CD1c-positive myeloid dendritic cell (primary cell): Measurements from ENCODE around the gene AOPEP.

ENCODE experiments used
- DNase-seq: peaks from one replicate; pipeline ENCODE4 v3.0.0-alpha.2; 2016; ENCODE audit errors: extremely low spot score

AOPEP gene

DNA sequence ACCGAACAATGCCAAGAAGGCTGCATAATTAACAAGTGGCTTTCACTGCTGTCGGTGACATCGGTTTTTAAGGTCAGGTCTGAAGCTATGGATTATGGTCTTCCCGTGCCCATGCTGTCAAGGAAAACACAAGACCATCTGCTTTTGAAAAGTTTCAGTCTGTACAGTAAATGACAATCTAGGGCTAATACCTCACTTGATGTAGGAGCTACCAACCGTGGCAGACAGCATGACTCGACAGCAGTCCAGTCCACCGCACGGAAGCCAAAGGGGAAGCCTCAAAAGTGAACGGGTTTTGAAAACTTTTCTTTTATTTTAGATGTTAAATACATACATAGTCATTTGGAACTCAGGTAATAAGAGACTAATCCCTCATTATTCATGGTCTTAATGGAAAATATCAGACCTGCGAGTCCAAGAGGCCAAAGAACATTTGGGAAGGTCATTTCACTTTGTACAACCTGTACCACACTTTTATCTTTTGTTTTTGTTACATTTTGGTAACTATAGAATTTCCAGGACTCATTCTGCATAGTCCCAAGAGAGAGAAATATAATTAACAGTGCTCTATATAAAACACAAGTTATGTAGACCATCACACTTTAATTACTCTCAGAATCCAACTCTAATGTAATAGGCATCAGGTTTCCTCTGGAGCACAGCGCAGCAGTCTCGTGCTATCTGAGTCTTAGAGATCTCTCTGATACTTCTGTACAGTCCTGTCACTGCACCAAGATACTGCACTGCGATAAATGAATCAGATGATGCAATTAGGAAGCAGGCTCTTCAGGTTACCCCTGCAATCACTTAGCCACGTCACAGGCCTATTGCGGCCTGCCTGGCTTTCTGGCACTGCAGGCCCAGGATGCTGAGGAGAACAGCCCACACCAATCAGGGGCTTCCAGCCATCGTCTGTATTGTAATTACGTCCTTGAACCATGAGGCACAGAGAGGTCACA lies 406.1 kb downstream of the AOPEP start:
- no peak for DNase-seq

DNA sequence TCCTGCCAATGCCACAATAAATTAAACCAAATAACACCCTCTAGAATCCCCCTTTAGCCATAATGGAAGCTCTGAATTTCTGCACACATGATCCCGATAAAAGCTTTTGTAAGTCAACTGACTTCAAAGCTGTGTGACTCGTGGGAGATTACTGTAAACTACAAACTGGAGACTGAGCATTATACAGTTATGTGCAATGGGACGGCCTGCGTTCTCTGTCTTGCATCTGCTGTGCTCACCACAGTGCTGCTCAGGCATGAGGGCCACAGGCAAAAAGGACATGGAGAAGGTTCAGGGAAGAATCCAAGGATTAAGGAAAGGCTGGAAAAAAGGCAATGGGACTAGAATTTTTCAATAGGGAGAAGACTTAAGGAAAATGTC lies 406.8 kb downstream of the AOPEP start:
- no peak for DNase-seq

DNA sequence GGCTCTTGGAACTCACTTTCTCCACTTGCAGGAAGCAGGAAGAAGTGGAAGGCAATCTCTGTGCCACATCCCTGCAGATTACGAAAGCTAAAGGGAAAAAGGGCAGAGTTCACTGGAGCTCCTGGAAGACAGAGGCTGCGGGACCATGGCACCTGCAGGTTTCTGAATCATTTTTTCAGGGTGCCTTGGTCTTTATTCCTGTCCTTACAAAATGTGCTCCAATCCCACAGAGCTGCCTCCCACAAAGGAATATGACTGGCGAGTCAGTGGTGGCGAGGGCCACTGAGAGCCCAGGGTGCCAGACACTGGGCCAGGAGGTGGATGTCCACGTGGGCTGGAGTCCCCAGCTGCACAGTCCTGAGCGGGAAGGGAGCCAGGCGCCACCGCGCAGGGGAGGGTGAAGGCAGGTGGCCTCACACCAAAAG lies 408.0 kb downstream of the AOPEP start:
- DNase-seq, result no peak

DNA sequence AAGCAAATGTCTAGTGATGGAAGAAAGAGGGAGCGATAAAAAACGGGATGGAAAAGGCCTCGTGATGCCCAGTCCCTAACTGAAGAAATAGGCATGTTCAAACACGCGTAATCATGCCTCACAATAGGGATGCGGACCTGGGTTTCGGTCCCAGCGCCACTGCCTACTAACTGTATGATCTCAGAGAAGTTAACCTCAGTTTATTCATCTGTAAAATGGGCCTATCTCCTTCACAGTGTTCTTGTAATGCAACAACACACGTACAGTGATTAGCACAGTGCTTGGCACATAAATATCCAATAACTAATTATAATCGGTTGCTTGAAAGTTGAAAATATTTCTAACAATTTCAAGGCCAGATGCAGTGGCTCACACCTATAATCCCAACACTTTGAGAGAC lies 409.3 kb downstream of the AOPEP start:
- DNase-seq, result no peak
